Stimulated activated memory B cell treated with anti-CD40 and anti-IgM and Interleukin-4, amounts not matched to agents 10 μg/mL and 1 μg/mL and 100 μg/mL, for 72 hours (primary cell): ENCODE results near the gene BBOX1.
"Not testable (repeated sequence)": the region's sequence is repeated elsewhere in the genome, so short reads cannot be mapped to it uniquely, and the experiment has no call there.

Experiments used
- ATAC-seq: fragments of 150-1000 bp; cut with Tn5 transposase; 2 replicates; pipeline ENCODE4 v1.10.0; 2021
- H3K27ac Mint-ChIP-seq: one replicate; pipeline ENCODE4 v1.8.0; 2022; ENCODE audit warnings: mild to moderate bottlenecking, mixed read lengths
- H3K27me3 Mint-ChIP-seq: one replicate; pipeline ENCODE4 v1.8.0; 2022; ENCODE audit warnings: mixed read lengths
- H3K36me3 Mint-ChIP-seq: one replicate; pipeline ENCODE4 v1.8.0; 2022; ENCODE audit warnings: mixed read lengths
- H3K4me1 Mint-ChIP-seq: one replicate; pipeline ENCODE4 v1.8.0; 2022; ENCODE audit warnings: mixed read lengths
- H3K4me3 Mint-ChIP-seq: one replicate; pipeline ENCODE4 v1.8.0; 2022; ENCODE audit warnings: mild to moderate bottlenecking, moderate library complexity, mixed read lengths
- H3K9me3 Mint-ChIP-seq: one replicate; pipeline ENCODE4 v1.8.0; 2022; ENCODE audit warnings: mixed read lengths

The BBOX1 gene

DNA sequence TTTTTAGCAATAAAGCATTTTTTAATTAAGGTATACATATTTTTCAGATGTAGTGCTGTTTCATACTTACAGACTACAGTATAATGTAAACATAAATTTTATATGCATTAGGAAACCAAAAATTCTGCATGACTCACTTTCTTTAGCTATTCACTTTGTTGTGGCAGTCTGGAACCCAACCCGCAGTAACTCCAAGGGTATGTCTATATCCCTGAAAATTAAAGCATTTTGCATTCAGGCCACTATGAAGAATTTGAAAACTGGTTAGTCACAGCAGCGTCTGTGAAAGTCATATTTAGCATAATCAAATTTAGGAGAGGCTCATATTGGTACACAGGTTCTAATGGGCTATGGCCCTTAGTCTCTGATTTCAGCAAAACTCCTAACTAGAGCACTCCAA lies 46.8 kb downstream of the BBOX1 start:
- Mint-ChIP-seq H3K9me3 (peaks cover 8% of the 10 kb centered on the region), H3K4me1 (no peaks in the 10 kb centered on the region), H3K27me3 (no peaks in the 10 kb centered on the region), H3K27ac (no peak overlapping the region), H3K36me3 (no peaks in the 10 kb centered on the region), H3K4me3 (no peak overlapping the region)
- no peak for ATAC-seq

DNA sequence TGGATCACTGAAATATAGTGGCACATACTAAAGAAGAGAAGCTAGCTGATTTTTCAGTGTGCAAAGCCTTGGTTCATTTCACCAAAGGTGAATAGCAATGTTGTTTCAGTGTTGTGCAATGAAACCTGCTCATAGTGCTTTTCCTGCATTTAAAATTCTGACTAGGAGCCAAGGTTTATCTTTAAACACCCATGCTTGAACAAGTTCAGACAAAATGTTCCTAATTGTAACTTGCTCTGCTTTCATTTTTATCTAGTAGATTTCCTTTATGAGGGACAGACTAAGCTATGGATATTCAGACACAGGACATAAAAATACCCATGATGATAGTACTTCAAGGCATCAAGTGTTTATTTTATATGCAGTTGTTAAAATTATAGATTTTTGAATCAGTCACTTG lies 47.7 kb downstream of the BBOX1 start:
- Mint-ChIP-seq H3K27ac (no peak overlapping the region), H3K27me3 (no peaks in the 10 kb centered on the region), H3K4me1 (no peaks in the 10 kb centered on the region), H3K4me3 (no peak overlapping the region), H3K36me3 (no peaks in the 10 kb centered on the region), H3K9me3 (peaks cover 8% of the 10 kb centered on the region)
- no peak for ATAC-seq

DNA sequence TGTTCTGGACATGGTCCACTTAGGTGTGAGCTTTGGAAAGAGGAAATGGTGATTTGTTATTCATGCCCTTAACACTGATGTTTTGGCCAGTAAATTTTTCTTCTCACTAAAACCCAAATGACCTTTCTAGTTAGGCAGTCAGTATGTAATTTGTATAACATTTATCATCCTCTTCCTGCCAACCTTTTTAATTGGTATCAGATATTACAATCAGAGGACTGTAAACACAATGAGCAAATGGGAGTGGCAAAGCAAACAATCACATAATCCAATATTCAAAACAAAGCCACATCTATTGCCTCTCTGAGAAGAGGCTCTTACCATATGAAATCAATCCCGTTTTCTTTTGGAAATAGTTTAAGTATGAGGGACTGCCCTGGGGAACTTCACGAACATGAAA lies 49.1 kb downstream of the BBOX1 start:
- no peaks in the 10 kb centered on the region for H3K27me3 Mint-ChIP-seq
- no peak for ATAC-seq
- no peaks in the 10 kb centered on the region for H3K4me1 Mint-ChIP-seq
- no peak overlapping the region for H3K4me3 Mint-ChIP-seq
- H3K36me3 Mint-ChIP-seq, result no peaks in the 10 kb centered on the region
- no peak overlapping the region for H3K27ac Mint-ChIP-seq
- peaks cover 8% of the 10 kb centered on the region for H3K9me3 Mint-ChIP-seq

DNA sequence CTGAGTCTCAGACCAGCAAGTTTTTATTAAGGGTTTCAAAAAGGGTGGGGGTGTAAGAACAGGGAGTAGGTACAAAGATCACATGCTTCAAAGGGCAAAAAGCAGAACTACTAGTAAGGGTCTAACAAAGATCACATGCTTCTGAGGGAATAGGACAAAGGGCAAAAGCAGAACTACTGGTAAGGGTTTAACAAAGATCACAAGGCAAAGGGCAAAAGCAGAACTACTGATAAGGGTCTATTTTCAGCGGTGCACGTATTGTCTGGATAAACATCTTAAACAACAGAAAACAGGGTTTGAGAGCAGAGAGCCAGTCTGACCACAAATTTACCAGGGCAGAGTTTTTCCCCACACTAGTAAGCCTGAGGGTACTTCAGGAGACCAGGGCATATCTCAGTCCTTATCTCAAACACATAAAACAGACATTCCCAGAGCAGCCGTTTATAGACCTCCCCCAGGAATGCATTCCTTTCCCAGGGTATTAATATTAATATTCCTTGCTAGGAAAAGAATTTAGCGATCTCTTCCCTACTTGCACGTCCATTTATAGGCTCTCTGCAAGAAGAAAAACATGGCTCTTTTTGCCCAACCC lies 49.8 kb downstream of the BBOX1 start:
- not testable (repeated sequence) for H3K9me3 Mint-ChIP-seq, H3K27ac Mint-ChIP-seq, H3K27me3 Mint-ChIP-seq, H3K4me3 Mint-ChIP-seq, H3K4me1 Mint-ChIP-seq, ATAC-seq, H3K36me3 Mint-ChIP-seq

DNA sequence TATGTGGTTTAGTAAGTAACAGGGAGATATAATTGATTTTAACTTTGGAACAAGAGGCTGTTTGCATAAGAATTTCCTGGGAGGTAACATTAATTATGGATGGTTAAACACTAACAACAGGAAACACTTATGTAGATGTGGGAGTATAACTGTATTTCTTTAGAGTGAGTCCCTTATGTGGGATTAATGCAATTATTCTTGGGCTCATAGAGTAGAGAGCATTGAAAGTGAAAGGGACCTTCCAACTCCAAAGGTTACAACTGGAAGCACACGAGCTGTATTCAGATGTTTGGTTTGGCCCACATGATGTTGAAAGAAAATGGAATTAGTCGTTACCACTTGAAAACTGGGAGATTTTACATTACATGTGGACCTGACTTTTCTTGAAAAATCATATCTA lies 53.5 kb downstream of the BBOX1 start:
- Mint-ChIP-seq H3K4me3 (no peak overlapping the region), H3K27me3 (no peaks in the 10 kb centered on the region), H3K27ac (no peak overlapping the region), H3K36me3 (no peaks in the 10 kb centered on the region), H3K4me1 (no peaks in the 10 kb centered on the region), H3K9me3 (peaks cover 11% of the 10 kb centered on the region)
- ATAC-seq, result no peak

DNA sequence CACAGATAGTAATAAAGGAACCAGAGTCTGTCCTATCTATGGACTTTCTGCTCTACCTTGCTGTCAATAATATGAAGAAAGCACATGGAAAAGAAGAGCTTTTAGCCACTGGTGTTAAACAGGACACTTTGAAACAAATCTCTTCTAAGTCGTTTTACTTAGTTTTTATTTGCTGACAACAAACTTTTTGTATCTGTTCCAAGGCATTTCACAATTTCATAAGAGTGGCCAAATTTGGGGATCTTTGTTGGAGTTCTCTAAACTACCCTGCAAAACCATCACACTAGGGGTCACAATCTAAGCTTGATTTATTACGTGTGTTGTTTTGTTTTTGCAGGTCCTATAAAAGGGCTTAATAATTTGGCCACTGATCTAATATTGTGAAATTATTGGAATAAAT lies 54.4 kb downstream of the BBOX1 start:
- H3K9me3 Mint-ChIP-seq, result peaks cover 11% of the 10 kb centered on the region
- no peaks in the 10 kb centered on the region for H3K27me3 Mint-ChIP-seq
- ATAC-seq, result no peak
- no peak overlapping the region for H3K27ac Mint-ChIP-seq
- H3K4me1 Mint-ChIP-seq, result no peaks in the 10 kb centered on the region
- H3K4me3 Mint-ChIP-seq, result no peak overlapping the region
- H3K36me3 Mint-ChIP-seq, result no peaks in the 10 kb centered on the region

DNA sequence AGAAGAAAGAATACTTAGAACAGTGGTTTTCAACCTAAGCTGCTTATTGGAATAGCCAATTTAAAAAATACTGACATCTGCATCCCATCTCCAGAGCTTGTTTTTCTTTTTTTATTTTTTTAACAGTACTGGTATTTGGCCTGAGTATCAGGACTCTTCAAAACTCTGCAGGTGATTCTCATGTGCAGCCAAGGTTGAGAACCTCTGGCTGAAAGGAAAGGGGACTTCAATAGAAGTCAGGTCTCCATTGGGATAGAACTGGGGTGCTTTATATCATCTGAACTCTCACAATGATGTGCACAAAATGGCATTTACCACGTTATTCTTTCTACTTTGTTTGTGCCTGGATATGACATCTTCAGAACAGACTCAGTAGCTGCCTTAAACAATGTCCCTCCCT lies 55.3 kb downstream of the BBOX1 start:
- H3K4me3 Mint-ChIP-seq, result no peak overlapping the region
- H3K36me3 Mint-ChIP-seq, result no peaks in the 10 kb centered on the region
- H3K4me1 Mint-ChIP-seq, result no peaks in the 10 kb centered on the region
- ATAC-seq, result no peak
- peaks cover 8% of the 10 kb centered on the region for H3K9me3 Mint-ChIP-seq
- no peak overlapping the region for H3K27ac Mint-ChIP-seq
- H3K27me3 Mint-ChIP-seq, result no peaks in the 10 kb centered on the region

DNA sequence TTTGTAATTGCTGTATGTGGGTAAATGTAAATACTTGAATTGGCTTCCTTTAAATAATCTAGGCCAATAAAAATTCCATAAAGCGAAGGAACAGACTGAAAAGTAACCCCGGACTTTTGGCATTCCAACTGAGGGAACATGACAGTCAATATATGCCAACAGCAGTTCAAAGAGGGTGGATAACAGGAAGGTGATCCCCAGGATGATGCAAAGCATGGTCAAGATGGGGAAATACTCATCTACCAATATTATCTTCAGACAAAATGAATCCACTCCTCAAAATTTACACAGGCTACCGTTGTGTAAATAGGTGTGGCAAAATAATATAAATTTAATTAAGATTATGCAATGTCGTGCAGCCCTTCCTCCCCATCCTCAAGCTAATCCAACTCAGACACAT lies 56.9 kb downstream of the BBOX1 start:
- H3K4me1 Mint-ChIP-seq, result no peaks in the 10 kb centered on the region
- no peak for ATAC-seq
- H3K9me3 Mint-ChIP-seq, result peaks cover 3% of the 10 kb centered on the region
- peaks cover 3% of the 10 kb centered on the region for H3K27me3 Mint-ChIP-seq
- no peaks in the 10 kb centered on the region for H3K36me3 Mint-ChIP-seq
- H3K27ac Mint-ChIP-seq, result no peak overlapping the region
- H3K4me3 Mint-ChIP-seq, result no peak overlapping the region

DNA sequence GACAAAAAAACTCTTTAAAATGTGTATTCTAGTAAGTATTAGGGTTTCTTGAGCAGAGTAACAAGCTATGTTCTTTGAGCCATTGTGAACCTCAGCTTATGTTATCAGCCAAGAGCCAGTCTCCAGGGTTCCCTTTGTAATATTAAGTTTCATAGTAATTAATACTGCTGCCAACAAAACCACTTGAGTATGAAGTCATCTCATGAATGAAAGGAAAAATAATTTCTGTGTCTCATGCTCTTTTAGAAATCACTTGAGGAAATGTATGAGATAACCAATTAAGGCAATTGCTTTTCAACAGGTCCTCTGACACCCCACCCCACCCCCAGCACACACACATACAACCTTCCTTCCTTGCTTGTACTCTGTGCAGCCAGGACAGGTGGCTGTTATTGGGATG lies 59.9 kb downstream of the BBOX1 start:
- Mint-ChIP-seq H3K36me3 (no peaks in the 10 kb centered on the region), H3K27me3 (peaks cover 22% of the 10 kb centered on the region), H3K27ac (no peak overlapping the region), H3K9me3 (peaks cover 3% of the 10 kb centered on the region), H3K4me1 (no peaks in the 10 kb centered on the region), H3K4me3 (no peak overlapping the region)
- ATAC-seq, result no peak

DNA sequence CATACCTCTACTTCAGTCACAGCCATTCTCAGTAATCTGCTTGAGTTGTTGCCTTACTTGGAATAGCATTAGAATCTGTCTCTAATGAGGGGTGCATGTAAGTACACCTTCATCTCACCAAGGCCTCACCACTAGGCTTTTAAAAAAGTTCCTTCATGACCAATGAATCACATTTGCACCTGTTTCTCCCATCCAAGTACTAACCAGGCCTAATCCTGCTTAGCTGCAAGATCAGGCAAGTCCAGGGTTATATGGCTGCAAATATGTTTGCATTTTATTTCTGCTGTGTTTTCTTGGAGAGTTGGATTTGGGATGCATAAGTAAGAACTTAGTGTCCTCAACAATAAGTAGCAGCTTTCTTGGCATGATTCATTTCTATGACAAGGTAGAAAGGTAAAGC lies 66.9 kb downstream of the BBOX1 start:
- no peak overlapping the region for H3K27ac Mint-ChIP-seq
- H3K4me3 Mint-ChIP-seq, result no peak overlapping the region
- H3K36me3 Mint-ChIP-seq, result no peaks in the 10 kb centered on the region
- peaks cover 20% of the 10 kb centered on the region for H3K27me3 Mint-ChIP-seq
- no peak for ATAC-seq
- H3K9me3 Mint-ChIP-seq, result no peaks in the 10 kb centered on the region
- no peaks in the 10 kb centered on the region for H3K4me1 Mint-ChIP-seq

DNA sequence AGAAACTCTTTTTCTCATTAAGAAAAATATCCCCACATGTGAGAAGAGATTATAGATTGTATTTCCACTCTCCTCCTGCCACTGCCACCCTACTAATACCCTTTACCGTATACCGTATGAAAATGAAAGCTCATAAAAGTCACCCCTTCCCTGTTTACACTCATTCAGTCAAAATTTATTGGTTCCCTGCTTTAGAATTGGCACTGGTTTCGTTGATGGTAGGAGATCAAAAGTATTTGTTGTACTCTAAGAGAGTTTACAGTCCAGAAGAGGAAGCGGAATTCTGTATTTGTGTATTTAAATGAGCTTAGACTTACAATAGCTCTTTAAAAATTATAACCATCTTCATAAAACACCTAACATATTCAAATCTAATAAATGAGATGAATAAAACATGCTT lies 68.2 kb downstream of the BBOX1 start:
- H3K27me3 Mint-ChIP-seq, result peaks cover 7% of the 10 kb centered on the region
- no peaks in the 10 kb centered on the region for H3K4me1 Mint-ChIP-seq
- H3K27ac Mint-ChIP-seq, result no peak overlapping the region
- no peak overlapping the region for H3K4me3 Mint-ChIP-seq
- ATAC-seq, result no peak
- no peaks in the 10 kb centered on the region for H3K36me3 Mint-ChIP-seq
- no peaks in the 10 kb centered on the region for H3K9me3 Mint-ChIP-seq

DNA sequence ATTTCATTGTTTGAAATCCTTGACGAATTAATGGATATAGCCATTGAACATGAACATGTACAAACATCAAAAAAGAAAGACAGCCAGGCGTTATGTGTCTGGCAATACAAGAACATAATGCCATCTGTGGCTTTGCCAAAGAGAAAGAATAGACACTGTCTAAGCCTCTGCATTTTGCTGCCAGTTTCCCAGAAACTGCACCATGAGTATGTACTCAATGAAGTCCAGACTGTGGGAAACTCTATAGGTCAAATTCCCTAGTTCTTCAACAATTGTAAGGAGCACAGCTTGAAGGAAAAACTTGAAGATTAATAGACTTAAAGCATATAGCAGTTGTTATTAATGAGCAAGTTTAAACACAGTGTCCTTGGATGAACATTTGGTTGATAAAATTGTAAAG lies 71.3 kb downstream of the BBOX1 start:
- no peaks in the 10 kb centered on the region for H3K4me1 Mint-ChIP-seq
- no peak for ATAC-seq

DNA sequence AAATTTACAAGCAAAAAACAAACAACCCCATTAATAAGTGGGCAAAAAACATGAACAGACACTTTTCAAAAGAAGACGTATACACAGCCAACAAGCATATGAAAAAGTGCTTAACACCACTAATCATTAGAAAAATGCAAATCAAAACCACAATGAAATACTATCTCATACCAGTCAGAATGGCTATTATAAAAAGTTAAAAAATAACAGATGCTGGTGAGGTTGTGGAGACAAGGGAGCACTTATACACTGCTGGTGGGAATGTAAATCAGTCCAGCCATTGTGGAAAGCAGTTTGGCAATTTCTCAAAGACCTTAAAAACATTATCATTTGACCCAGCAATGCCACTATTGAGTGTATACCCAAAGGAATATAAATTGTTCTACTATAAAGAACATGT lies 72.3 kb downstream of the BBOX1 start:
- H3K4me3 Mint-ChIP-seq, result no peak overlapping the region
- no peak overlapping the region for H3K27ac Mint-ChIP-seq
- ATAC-seq, result no peak
- no peaks in the 10 kb centered on the region for H3K4me1 Mint-ChIP-seq
- H3K36me3 Mint-ChIP-seq, result no peaks in the 10 kb centered on the region
- H3K27me3 Mint-ChIP-seq, result no peaks in the 10 kb centered on the region
- H3K9me3 Mint-ChIP-seq, result no peaks in the 10 kb centered on the region

More for the DNA sequence above, 71.3 kb downstream of the BBOX1 start:
- H3K4me3 Mint-ChIP-seq, result no peak overlapping the region
- no peaks in the 10 kb centered on the region for H3K36me3 Mint-ChIP-seq
- no peak overlapping the region for H3K27ac Mint-ChIP-seq
- no peaks in the 10 kb centered on the region for H3K27me3 Mint-ChIP-seq
- H3K9me3 Mint-ChIP-seq, result no peaks in the 10 kb centered on the region

DNA sequence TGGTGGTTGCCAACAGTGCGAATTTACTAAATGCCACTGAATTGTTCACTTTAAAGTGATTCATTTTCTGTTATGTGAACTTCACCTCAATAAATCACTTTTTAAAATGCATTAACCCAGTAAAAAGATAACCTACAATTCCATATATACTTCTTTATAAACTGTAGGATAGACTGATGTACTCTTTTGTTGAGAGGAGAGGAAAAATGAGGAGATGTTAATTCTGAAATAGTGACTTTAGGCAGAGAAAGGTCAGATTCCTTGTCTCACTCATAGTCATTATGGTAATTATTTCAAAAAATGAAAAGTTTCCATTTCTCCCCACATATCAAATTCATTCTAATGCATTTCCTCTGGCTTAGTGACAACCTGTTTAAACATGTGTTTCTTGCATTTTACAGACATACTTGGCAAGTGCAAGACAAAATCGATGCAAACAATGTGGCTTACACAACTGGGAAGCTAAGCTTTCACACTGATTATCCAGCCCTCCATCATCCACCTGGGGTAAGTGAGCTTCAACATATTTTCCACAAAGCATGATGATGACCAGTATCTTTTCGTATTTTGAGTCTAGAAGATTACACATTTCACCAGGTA lies 74.5 kb downstream of the BBOX1 start:
- H3K36me3 Mint-ChIP-seq, result no peaks in the 10 kb centered on the region
- no peaks in the 10 kb centered on the region for H3K9me3 Mint-ChIP-seq

DNA sequence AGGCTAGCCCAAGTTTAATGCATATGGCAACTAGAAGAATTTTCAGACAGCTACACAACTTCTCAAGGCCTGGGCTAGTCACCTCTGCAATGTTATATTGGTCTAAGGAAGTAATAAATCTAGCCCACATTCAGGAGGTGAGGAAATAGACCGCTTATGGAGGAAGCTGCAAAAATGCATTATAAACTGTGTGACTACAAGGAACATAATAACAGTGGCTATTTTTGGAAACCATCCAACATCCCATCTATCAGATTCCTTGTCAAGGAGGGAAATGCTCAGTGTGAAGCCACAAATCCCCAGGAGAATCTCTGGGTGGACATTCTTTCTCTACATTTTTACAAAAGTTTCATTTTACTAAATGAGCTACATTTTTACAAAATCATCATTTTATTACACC lies 76.1 kb downstream of the BBOX1 start:
- H3K27ac Mint-ChIP-seq, result no peak overlapping the region
- H3K4me1 Mint-ChIP-seq, result no peaks in the 10 kb centered on the region
- H3K36me3 Mint-ChIP-seq, result no peaks in the 10 kb centered on the region
- ATAC-seq, result no peak
- H3K27me3 Mint-ChIP-seq, result no peaks in the 10 kb centered on the region
- no peak overlapping the region for H3K4me3 Mint-ChIP-seq
- no peaks in the 10 kb centered on the region for H3K9me3 Mint-ChIP-seq

More for the DNA sequence above, 74.5 kb downstream of the BBOX1 start:
- H3K27ac Mint-ChIP-seq, result no peak overlapping the region
- no peak for ATAC-seq
- H3K4me1 Mint-ChIP-seq, result no peaks in the 10 kb centered on the region
- no peak overlapping the region for H3K4me3 Mint-ChIP-seq
- no peaks in the 10 kb centered on the region for H3K27me3 Mint-ChIP-seq

DNA sequence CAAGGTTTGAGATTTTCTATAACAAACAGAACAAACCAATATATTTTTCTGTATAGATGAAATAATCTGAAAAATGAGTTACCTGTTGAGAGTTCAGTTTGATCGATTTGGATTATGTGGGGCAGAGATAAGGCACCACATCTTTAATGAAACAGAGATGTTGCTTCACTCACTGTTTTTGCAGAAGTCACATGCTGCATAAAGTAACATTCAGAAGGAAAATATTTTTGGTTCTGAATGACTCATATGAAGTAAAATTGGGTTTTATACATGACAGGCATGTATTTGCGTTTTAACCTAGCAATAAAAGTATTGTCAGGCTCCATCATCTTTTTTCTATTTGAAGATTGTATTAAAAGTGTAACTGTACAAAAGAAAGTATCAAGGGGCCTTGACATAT lies 77.8 kb downstream of the BBOX1 start:
- H3K9me3 Mint-ChIP-seq, result no peaks in the 10 kb centered on the region
- H3K4me3 Mint-ChIP-seq, result no peak overlapping the region
- no peaks in the 10 kb centered on the region for H3K4me1 Mint-ChIP-seq
- no peak for ATAC-seq
- no peaks in the 10 kb centered on the region for H3K36me3 Mint-ChIP-seq
- no peak overlapping the region for H3K27ac Mint-ChIP-seq
- H3K27me3 Mint-ChIP-seq, result no peaks in the 10 kb centered on the region

DNA sequence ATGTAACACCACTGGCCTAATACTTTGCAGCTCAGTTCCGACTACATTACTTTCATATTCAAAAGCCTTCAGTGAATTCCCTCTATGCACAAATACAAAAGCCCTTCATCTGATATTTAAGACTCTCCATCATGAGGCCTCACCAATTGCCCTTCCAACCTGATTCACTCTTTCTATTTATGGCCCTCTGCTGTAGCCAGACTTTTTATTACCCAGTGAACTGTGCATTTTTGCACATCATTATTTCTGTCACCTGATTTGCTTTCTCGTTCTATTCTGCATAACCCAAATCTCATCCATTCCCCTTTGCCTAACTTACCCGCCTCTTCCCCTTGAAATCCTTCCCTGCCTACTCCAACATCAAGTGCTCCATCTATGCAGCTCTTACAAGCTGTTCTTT lies 78.3 kb downstream of the BBOX1 start:
- Mint-ChIP-seq H3K4me3 (no peak overlapping the region), H3K9me3 (no peaks in the 10 kb centered on the region), H3K36me3 (no peaks in the 10 kb centered on the region), H3K27ac (no peak overlapping the region), H3K27me3 (no peaks in the 10 kb centered on the region), H3K4me1 (no peaks in the 10 kb centered on the region)
- ATAC-seq, result no peak
